ENCODE results near the gene GABRA4.

Gene GABRA4

DNA sequence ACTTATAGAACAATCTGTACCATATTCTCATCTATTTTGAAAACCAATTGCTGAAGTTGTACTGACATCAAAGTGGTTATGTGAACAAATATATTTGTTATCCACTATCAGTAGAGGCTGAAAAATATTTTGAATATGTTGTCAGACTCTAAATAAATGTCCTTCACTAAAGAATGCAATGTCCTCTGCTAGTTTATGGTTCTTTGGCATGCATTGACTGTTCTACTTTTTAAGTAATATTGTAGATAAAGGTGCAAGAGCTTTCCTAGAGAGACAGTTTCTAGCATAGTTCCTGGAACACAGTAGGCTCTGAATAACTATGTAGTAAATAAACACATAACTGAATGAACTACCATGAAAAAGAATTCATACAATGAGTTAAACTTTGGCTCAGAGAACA, 66.2 kb downstream of the GABRA4 start:
- DNase-seq (ENCODE audit: low read depth): no peak

DNA sequence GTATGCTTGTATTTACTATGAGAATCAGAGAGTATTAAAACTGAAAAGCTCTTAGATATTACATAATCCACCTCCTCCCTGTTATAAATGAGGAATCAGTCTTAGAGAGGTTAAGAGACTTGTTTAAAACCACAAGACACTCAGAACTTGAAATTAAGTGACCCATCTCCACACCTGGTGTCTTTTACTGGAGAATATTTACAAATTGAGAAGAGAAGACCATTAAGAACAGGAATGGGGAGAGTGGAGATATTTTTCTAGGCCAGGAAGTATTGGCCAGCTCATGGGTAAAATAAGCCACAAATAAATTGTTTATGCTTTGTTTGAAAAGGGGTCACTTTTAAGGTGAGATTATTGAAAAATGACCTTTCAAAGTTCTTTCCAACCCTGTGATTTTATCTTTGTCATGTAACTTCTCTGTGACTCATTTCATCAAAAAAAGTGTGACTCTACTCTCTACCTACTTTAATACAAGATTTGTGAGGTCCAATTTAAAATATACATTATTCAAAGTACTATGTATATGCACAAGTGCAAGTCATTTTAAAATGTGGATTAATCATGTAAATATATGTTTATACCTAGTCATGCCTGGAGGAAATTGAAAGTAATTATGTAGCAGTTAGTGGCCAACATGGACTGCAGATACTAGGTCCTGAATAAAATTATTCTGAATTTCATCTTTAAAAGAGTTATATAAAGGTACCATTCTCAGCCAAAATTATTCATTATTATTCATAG, 68.4 kb downstream of the GABRA4 start:
- DNase-seq (ENCODE audit: low read depth): no peak

DNA sequence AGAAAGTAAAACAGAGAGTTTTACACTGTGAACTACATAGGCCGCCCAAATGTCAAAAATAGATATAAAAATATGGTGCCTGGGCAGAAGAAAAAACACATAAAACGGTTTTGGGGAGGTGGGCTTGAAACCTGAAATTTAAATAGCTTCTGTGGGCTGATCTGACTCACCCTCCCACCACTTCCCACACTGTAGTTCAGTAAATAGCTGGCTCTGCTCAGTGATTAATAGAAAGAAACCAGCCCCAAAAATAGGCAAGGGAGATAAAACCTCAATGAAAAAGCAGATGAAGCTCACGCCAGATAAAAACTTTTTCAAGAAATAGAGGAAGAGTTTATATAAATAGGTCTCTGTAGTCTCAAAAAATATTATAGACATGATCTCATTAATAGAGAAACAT, 71.2 kb downstream of the GABRA4 start:
- no peak for DNase-seq (ENCODE audit: low read depth)

DNA sequence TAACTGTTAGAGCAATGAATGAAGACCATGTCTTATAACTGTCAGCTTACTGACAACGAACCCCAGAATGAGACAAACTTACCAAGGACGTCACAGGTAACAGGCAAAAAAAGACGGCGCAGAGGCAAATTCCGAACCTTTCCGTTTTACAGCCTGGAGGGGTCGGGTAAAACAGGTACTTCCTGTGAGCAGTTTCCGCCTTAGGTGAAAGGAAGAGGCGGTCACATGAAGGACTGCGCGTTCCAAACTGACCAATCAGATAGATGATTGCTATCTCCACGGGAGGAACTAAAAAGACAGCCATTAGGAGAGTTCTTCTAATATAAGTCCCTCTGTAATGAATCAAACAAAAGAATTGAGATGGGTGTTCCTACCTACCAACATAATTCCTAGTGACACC, 84.3 kb downstream of the GABRA4 start, which contains the start of gene COX7B2:
Gene COX7B2, minus strand, starts transcription at position 168 of the 400 bp plus-strand sequence. CDS start 174,053 bp downstream, outside the sequence.
- DNase-seq (ENCODE audit: low read depth): no peak

DNA sequence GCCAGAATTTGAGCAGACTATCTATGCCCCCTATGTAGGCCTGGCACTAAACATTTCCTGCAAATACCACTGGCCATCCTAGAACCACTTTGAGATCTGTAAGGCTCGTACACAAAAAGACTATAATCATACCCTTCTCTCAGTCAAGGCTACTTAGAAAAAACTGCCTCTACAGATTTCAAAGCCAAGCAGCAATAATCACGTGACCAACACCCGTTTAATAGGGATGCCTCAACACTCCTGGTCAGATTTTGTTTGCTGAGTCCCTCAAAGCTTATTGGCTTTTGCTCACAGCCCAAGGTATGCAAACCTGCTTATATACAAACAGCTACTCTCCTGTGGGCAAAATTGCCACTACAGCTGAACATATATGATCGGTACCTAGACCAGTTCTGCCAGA, 85.2 kb downstream of the GABRA4 start:
- no peak for DNase-seq (ENCODE audit: low read depth)

DNA sequence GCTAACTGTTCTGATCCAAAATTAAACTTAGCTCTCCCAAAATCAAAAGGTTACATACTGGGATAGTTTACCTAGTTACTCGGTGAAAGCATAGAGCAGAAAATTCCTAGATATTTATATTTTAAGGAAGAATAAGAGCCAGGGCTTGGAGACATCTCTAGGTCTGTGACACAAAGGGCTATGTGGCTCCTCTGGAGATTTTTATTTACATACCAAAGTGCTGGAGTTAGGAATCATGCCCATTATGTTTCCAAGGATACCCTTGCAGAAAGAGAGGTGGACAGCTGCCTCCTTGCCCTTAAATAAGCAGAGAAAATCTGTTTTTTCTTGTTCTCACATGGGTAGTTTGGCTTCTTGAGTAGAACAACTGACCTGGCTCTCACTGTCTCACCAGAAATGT, 93.3 kb downstream of the GABRA4 start:
- DNase-seq (ENCODE audit: low read depth): no peak

DNA sequence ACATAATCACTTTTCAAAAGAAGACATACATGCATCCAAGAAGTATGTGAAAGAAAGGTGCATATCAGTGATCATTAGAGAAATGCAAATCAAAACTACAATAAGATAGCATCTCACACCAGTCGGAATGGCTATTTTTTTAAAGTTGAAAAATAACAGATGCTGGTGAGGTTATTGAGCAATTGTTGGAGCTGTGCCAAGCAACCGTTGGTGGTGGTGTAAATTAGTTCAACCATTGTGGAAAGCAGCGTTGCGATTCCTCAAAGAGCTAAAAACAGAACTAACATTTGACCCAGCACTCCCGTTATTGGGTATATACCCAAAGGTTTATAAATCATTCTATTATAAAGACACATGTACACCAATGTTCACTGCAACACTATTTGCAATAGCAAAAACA, 98.6 kb downstream of the GABRA4 start:
- DNase-seq (ENCODE audit: low read depth): no peak

DNA sequence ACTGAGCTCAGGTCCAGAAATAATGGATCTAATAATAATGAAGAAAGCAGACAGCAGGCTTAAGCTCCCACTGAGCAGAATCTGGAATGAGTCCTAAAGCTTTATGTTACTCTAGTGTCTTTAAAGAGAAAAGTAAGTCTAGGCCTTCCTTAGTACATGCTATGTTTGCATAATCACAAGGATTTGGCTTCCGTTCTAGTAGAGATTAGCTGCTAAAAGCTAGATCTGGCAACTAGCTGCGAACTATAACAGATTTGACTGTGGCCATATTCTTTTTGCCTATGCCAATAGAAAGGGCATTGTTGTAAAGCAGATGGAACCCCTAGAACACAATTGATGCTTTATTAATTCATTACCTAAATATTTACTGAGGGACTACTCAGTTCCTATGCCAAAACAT, 103.3 kb downstream of the GABRA4 start:
- DNase-seq (ENCODE audit: low read depth): no peak

DNA sequence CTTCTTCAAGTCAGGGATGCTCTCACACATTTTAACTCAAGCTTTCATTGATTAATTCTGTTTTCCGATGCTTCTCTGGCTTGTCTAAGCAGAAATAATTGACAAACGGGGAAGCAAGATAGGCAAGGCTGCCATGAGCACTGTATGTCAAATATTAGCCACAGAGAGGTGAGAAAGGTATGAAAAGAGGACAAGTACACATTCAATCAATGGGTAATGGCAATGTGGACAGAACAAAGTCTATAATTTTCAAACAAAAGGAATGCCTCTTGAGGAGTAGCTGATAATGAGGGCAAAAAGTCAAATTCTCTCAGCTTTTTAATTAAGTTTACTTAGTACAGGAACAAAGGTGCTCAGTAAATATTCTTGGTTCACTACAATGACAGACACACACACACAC, 104.0 kb downstream of the GABRA4 start:
- DNase-seq (ENCODE audit: low read depth): no peak

DNA sequence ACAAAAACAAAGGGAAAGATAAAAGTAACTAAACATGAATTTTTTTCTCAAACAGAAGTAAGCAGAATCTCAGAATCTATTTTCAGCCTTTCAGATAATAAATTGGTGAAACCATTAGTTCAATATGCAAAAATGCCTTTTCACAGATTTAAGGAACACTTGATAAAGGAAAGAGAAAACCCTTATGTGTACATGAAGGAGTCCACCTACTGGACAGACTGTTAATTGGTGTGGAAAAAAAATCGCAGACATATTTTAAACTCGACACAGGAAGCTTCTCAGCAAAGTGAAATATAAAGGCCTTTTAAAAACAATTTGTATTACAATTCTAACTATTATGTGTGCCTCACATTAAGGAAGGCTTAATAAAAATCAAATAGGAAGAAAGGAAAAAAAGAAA, 106.7 kb downstream of the GABRA4 start:
- no peak for DNase-seq (ENCODE audit: low read depth)

DNA sequence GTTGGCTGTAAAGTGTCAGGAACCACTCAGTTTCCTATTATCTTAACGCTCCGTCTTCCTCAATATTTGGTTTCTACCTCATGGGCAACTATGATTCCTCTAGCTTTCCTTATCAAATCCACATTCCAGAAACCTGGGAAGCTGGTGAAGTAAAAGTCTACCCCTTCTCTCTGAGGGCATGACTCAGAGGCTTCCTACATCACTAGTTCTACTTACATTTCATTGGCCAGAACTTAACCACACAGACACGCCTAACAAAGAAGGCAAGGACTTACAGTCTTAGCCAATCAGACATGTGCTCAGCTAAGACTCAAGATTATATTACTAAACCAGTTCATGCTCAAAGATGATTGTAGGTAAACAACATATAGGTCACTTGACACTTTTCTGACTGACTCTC, 114.7 kb downstream of the GABRA4 start:
- DNase-seq (ENCODE audit: low read depth): no peak

DNA sequence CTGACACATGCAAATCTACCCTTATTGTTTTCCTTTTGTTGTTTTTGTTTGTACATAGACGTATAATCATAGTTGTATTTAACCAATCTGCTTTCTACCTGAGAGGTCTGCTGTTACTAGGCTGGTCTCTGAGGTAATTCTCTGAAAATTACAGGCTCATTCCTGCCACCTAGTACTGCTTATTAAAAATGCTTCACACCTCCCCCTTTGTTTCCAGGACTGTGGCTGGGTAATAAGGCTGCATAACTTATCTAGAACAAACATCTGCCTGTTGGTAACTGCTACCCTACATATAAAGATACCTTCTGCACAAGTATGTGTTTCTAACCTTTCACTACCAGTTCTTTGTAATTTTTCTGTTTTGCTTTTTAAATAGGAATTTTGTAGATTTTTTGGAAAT, 118.6 kb downstream of the GABRA4 start:
- DNase-seq (ENCODE audit: low read depth): no peak

DNA sequence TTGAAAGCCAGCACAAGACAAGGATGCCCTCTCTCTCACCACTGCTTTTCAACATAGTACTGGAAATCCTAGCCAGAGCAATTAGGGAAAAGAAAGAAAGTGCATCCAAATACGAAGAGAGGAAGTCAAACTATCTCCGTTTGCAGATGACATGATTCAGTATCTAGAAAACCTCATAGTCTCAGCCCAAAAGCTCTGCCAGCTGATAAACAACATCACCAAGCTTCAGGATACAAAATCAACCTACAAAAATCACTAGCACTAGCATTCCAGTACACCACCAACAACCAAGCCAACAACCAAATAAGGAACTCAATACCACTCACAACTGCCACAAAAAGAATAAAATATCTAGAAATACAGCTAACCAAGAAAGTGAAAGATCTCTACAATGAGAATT, 123.0 kb downstream of the GABRA4 start:
- no peak for DNase-seq (ENCODE audit: low read depth)
